Stimulated activated naive CD8-positive, alpha-beta T cell treated with anti-CD3 and anti-CD28 coated beads, Interleukin-15, Interleukin-2, amounts not matched to agents 100 U/mL and 50 U/mL, for 24 hours (primary cell): Measurements from ENCODE around the gene SEMA4F.
"Not testable (repeated sequence)": the region's sequence is repeated elsewhere in the genome, so short reads cannot be mapped to it uniquely, and the experiment has no call there.

ENCODE experiments used
- ATAC-seq: fragments of 150-1000 bp; cut with Tn5 transposase; one replicate; pipeline ENCODE4 v1.10.0; 2021
- DNase-seq: peaks from one replicate; pipeline ENCODE4 v3.0.0; 2021

SEMA4F gene, protein sequence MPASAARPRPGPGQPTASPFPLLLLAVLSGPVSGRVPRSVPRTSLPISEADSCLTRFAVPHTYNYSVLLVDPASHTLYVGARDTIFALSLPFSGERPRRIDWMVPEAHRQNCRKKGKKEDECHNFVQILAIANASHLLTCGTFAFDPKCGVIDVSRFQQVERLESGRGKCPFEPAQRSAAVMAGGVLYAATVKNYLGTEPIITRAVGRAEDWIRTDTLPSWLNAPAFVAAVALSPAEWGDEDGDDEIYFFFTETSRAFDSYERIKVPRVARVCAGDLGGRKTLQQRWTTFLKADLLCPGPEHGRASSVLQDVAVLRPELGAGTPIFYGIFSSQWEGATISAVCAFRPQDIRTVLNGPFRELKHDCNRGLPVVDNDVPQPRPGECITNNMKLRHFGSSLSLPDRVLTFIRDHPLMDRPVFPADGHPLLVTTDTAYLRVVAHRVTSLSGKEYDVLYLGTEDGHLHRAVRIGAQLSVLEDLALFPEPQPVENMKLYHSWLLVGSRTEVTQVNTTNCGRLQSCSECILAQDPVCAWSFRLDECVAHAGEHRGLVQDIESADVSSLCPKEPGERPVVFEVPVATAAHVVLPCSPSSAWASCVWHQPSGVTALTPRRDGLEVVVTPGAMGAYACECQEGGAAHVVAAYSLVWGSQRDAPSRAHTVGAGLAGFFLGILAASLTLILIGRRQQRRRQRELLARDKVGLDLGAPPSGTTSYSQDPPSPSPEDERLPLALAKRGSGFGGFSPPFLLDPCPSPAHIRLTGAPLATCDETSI

DNA sequence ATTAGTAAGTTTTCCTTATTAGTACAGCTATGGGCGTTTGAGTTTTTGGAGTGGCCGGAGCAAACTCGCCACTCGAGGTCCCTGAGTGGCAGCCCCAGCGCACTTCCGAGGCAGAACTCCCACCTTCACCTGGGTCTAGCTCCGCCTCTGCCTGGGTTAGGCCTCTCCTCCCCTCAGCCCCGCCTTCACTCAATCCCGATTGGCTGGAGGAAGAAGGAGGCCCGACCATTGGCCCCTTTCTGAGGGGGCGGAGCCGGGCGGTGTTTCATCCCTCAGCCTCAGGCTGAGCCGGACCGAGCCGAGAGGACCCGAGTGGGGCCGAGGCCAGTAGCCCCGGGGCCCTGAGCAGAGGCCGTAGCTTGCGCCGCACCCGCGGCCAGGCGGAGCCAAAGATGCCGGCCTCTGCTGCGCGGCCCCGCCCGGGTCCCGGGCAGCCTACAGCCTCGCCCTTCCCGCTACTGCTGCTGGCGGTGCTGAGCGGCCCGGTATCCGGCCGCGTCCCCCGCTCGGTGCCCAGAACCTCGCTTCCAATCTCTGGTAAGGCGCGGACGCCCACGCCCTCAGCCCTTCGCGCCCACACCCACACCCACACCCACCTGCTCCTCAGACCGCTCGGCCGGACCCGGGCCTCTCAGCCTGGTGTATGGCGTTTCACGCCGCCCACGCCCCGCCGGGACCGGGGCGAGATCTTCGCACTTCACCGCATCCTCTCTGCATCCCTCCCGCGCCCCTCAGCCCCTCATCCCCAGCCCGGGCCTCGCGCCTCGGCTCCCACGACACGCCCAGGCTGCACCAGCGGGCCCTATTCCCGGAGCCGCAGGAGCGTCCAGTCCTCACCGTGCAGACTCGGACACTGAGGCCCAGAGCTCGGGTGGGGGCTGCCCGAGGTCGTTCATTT is at the start of gene SEMA4F:
Gene SEMA4F (plus strand): TSS at position 263 of the 898 bp plus-strand sequence. CDS start 130 bp downstream, at position 393.
- DNase-seq: peak; percentile 95
- peak; percentile 99 for ATAC-seq

DNA sequence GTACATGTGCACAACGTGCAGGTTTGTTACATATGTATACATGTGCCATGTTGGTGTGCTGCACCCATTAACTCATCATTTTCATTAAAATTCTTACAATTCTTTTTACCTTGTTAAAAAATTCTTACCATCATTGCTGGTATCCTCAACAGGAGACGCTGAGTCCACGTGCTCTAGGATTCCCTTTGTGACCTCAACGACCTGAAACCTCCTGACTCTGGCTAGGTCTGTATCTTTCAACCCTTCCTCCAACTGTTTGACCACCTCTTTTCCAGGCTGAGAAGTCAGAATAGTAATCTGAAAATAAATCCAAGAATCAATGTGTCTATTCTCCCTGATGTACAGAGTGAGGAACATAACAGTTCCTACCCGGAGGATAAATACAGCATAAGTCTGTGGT is 47.1 kb upstream of the SEMA4F start:
- ATAC-seq (no peak), DNase-seq (no peak)

DNA sequence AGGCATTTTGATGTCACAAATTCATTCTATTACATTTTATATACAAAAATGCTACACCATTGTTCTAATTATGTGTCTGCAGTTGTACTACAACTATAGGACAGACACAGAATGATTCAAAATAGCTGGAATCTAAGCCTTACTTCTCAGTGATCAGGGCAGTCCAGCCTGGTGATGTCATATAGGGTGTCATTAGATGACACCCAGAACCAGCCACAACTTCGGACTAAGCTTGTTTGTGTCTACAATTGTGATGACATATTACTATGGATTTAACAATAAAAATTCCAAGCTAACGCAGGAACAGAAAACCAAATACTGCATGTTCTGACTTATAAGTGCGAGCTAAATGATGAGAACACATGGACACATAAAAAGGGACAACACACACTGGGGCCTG is 36.9 kb upstream of the SEMA4F start:
- no peak for DNase-seq
- ATAC-seq: no peak

DNA sequence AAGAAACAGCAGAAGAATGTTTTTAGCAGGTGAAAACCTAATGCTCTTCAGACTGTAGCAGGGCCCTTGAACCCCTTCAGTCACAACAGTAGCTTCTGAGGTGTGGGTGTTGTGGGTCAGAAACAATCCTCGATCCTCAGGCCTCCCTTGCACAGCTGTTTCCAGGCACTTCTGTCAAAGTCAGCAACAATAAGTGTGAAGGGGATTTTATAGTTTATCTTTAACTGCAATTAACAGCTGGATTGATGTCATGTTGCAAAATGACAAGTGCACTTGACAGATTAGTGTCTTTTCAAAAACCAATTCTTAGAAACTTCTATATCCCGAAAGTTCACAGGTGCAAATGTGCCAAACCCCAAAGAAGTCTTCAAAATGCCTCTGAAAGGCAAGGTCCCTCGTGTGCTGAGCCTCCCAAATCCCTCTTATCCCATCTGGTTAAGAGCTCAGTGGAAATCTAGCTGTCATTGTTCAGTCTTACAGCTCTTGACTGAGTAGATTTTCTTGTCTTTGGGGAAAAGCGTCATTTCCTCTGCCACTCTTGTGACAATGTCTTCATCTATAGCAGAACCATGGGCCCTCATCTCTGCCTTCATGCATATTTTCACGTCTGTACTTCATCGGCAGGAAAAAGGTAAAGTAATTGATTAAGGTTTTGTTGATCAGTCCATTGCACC is 35.5 kb upstream of the SEMA4F start:
- DNase-seq (no peak), ATAC-seq (no peak)

DNA sequence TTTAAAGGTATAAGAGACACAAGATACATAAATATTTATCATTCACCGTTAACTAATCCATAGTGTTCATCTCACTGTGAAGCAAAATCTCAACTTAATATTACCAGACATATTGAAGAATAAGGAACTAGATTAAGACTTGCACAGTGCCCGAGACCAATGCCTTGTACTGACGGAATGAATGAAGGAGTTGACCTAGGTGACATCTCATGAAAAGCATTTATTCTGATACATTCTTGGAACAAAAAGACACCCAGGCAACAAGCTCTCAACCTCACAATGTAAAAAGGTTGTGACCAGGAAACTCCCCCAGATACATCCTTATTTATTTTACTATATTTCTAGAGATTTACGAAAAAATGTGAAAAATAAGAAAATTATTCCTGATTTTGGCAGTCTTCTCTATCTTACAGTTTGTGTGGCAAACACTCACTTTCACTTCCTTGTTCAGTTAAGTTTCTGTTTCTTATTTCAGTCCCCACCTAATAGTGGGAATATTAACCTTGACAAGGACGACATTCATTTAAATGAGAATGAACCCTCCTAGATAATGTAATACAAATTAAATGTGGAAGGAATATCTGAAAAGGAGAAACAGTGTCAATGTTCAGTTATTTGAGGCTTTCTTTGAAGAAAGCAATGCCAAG is 34.3 kb upstream of the SEMA4F start:
- no peak for DNase-seq
- ATAC-seq: no peak

DNA sequence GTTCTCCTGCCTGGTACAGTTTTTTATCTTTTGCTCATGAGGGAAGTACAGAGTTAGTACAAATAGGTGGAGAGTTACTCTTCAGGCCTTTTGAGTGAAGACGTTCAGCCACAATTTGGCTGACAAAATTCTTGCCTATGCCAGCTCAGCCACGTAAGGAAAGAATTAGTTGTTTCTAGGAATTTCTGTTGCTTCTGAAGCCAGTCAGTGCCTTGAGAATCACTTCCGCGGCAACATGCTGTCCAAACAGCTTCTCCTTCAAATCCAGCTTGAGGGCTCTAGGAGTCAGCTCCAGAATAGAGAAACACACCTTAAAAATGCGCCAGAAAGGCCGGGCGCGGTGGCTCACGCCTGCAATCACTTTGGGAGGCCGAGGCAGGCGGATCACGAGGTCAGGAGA is 33.4 kb upstream of the SEMA4F start:
- ATAC-seq: no peak

DNA sequence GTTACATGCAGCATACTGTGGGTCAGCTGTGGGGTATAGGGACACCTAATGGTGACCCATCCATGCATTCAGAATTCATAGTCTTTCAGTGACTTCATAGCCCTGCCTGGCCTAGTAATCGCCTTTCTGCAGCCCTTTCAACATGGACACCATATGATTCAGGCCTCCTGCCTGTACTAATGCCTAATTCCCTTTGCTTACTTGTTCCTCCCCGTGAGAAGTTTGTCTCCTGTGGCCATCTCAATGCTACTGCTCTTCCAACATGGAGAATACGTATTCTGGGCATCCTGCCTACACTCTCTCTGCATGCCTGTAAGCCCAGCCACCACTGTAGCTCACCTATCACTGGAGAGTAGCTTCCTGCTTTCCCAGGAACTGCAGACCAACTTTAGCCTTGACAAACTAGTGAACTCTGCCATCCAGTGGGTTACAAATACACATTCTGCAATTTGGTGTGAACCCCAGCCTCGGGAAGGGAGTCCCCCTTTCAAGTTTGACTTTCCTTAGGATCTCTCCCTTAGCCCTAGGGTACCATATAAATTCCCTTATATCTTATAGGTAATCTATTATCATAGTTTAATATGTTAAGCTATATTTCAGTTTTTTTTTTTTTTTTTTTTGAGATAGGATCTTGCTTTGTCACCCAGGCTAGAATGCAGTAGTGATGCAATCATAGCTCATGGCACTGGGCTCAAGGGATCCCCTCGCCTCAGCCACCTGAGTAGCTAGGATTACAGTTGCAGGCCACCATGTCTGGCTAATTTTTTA is 28.2 kb upstream of the SEMA4F start:
- ATAC-seq: no peak
- no peak for DNase-seq

More for the DNA sequence above, 33.4 kb upstream of the SEMA4F start:
- DNase-seq: no peak

DNA sequence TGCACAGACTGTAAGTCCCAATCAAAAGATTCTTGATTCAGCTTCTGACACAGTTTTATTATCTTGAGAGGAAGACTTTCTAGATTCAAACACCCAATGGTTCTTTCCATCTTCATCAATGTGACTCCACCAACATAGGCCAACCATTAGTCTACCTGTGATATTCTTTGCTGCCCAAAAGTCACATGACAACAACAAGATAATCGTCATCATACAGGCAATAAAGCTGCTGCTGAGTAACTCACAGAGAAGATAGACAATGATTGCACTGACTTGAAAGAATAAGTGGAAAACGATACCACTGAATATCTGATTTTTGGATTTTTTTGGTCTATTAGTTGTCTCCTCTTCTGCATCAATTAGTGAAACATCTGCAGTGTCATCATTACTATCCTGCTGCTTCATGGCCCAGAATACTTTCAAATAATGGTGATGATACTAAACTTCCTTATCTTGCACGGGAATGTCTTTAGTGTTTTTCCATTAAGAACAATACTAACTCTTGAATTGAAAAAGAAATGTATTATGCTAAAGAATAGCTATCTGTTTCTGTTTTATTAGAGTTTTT is 25.4 kb upstream of the SEMA4F start:
- ATAC-seq: no peak
- no peak for DNase-seq

DNA sequence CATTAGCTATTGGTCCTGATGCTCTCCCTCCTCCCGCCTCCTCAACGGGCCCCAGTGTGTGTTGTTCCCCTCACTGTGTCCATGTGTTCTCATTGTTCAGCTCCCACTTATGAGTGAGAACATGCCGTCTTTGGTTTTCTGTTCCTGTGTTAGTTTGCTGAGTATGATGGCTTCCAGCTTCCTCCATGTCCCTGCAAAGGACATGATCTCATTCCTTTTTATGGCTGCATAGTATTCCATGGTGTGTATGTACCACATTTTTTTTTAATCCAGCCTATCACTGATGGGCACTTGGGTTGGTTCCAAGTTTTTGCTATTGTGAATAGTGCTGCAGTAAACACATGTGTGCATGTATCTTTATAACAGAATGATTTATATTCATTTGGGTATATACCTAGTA is 23.6 kb upstream of the SEMA4F start:
- ATAC-seq, DNase-seq: not testable (repeated sequence)

DNA sequence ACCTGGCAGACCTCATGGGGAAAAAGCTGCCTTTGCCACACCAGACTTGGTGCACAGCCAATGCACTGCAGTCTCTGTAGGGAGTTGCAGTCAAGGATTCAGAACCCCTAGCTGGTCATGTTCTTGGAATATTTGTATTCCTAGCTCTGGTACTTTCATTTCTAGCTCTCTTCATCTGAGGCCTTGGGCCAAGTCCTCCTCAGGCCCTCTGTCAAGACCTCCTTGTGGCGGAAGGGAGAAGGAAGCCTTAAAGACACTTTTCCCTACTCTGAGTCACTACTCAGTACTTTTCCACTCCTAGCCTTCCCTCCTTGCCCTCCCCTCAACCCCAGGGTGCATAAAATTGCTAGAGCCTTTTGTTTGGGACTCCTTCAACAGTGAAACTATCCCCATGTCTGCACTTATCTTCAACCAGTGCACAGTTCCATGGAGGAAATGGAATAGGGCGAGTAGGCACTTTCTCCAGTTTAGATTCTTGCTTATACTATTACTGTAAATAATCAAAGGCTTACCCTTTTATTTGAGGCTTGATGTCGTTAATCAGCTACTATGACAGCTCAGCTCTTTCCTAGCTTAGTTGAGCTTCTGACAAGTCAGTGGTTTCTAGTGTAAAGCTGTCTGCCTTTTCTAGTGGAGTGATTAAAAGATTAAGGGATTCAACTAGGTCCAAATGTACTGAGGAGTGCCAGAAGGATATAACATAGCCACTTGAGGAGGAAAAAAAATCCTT is 21.7 kb upstream of the SEMA4F start:
- DNase-seq (no peak), ATAC-seq (no peak)

DNA sequence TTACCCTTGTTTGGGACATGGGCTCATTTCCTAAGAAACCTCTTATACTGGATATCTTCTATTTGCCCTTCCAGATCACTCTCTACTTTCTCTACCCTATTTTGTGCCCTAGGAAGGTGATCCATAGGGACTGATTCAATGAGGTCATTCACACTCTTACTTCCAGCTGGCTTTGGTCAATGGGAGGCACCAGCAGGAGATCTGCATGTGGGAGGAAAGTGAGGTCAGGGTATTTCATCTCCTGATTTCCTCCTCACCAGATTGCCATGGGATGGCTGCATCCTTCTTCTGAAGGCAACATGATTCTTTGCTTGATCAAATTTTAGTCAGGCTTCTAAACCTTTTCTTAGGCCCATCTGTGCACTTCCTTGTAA is 21.1 kb upstream of the SEMA4F start:
- DNase-seq (no peak), ATAC-seq (no peak)

DNA sequence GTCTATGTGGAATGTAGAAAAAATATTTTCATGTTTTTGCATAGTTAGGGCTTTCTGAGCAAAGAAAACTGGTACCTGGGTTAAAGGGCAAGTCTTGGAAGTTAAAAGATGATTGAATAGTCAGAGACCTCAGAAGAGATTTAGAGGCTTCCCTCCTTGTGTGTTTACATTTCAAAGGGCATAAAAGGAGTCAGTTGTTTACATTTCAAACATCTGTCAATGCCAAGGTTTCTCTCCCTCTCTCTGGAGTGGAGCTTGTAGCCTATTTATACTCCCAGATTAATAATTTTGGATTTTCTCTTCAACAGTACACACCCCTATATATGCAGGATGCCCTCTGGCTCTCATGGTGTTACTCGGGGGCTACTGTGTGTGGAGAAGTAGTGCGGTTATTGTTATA is 14.5 kb upstream of the SEMA4F start:
- ATAC-seq: no peak
- no peak for DNase-seq

DNA sequence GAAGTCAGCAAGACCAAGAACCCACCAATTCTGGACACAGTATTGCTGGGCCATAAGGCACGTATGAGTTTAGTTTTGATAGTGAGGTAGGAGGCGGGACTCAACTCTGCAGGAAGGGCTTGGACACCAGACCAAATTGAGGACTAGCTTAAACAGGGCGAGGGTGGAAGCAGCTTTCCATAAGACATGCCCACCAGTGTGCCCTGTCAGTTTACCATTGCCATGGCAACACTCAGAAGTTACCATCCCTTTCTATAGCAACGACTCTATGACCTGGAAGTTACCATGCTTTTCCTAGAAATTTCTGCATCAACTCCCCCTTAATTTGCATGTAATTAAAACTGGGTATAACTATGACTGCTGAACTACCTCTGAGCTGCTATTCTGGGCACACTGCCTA is 8.7 kb upstream of the SEMA4F start:
- no peak for ATAC-seq

DNA sequence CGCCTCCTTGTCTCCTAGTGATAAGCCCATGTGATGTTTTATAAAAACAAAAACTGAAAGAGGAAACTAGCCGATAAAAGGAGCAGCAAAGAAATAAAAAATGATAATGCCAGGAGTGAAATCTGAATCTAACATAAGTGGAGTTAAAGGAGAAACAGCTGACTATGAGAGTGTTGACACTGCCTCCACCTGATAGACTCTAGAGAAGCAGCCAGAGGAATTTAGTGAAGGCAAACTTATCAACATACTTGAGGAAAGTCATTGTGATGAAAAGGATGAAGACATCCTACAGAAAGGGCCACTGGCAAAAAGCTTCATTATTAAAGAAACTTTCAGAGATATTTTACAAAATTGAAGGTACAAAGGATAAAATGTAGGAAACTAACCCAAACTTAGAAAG is 7.8 kb upstream of the SEMA4F start:
- no peak for DNase-seq
- no peak for ATAC-seq

More for the DNA sequence above, 8.7 kb upstream of the SEMA4F start:
- no peak for DNase-seq

DNA sequence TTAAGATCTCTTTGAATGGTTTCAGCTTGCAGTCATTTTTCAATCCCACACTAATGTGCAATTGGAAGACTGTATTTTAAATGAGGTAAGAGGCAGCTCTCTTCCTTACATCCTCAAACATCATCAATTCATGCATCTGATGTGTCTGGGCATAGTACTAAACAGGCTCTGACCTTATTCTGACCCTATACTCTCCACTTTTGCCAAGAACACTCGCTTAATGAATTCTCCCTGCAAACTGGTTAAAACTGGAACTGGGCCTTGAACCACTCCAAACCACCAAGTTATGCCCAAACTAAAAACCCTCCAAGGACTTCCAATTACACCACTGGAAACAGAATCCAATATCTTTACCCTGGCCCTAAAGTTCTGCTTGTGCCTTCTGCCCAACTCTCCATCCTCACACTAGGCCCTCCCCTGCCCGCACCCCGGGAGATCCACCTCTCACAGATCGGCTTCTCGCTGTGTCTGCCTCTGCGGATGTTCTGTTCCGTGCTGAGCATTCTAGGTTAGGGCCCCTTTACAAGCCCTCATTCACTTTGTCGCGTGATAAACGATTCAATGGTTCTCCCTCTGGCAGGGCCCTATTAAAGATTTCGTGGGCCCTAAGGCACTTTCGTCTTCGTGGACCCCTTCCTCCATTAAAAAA is 7.1 kb upstream of the SEMA4F start:
- no peak for DNase-seq
- no peak for ATAC-seq

DNA sequence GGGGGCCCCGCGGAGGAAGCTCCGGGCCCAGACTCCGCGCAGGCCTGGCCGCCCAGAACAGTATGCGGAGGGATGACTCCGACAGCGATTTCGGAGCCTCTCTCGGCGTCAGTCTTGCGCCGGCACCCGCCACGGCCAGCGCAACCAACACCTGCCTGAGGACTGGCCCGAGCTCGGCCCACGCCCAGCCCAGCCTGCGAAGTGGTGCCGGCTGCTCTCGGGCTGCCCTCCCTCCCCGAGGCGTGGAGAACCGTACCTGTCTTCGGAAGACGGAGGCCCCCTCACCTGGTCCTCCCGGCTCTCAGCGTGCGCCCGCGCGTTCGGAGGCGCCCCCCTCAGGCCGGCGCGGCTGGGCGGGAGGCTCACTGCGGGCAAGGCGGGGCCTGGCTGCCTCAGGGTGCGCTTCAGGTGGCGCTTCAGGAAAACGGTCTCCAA is 6.0 kb upstream of the SEMA4F start, which contains the start of gene M1AP:
Gene M1AP (minus strand): TSS at position 322 of the 435 bp plus-strand sequence. CDS start 8,055 bp downstream, outside the sequence.
- peak; percentile 31 for DNase-seq
- ATAC-seq: peak; percentile 19

DNA sequence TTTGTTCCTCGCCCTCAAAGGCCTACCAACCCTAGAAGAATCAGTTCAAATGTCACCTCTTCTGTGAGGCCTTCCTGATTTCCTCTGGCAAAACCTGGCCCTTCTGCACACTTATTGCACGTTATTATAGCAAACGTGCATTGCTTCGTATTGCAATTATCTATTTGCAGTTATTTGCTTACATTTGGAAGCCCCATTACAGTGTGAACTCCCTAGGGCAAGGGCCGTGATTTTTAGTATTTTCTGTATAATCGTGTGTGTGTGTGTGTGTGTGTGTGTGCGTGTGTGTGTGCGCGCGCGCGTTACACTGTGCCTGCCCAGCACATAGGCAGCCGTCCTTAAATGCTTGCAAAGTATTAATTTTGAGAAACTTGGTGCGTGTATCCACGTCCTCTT is 460 bp upstream of the SEMA4F start:
- DNase-seq (no peak), ATAC-seq (peak; percentile 6)

DNA sequence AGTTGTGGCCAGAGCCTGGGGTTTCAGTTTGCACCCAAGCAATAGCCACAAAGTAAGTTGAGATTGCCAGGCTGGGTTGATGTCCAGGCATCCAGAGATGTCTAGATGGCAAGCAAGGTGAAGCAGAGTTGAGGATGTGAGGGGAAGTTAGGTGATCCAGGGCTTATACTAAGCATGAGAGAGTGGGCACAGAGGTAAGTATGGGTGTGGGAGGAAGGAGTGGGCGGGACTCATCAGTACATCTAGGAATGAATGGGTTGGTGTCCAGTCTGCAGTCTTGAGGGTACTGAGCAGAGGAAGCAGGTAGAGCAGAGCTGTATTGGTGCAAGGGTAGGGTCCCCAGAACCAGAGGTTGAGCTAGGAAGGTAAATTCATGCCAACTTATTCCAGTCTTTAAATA is 1.5 kb downstream of the SEMA4F start:
- DNase-seq (no peak), ATAC-seq (no peak)

DNA sequence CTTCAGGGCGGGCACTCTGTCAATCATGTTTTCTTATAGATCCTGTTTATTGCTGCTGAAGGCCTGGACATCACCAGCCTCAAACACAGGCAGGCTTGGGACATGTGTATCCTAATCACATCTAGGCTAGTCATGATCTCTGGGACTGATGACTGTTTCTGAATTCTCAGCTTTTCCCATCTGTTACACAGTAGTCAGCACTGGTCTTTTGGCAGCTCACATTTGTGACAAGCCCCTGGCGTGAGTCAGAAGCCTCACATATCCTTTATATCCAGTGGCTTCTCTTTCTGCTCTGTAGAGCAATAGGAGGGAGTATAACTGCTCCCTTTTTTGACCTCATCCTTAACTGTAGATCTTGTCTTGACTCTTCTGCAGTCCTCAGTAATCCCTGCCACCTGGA is 4.5 kb downstream of the SEMA4F start:
- ATAC-seq (no peak), DNase-seq (no peak)
